IMR-90 (cell line): Measurements from ENCODE around the gene ZNF484. TPM values are rescaled to one million over a fixed set of nuclear protein-coding genes. Genes with fewer than 3 reads are reported as not detected.

ENCODE experiments used
- ATAC-seq: fragments of 200-7000 bp; cut with Tn5 transposase; 2 replicates; pipeline ENCODE4 v1.9.1; 2020; ENCODE audit warnings: low read depth, mild to moderate bottlenecking, moderate library complexity
- BruUV-seq: library from RNA; stranded (reverse); fragments of 400-500 nt; replicated peaks from 2 replicates; lab custom pipeline; 2021; lab: Mats Ljungman, UMichigan
- CTCF ChIA-PET: fragments of 300-600 bp; formaldehyde crosslinking; extraction: SDS; loops from one replicate; lab custom pipeline; 2021; ENCODE audit warnings: antibody characterized with exemption; lab: Yijun Ruan, JAX
- POLR2A ChIA-PET: fragments of 300-600 bp; sonication (Branson Sonifier 250); formaldehyde crosslinking; loops from one replicate; lab custom pipeline; 2022; ENCODE audit warnings: antibody characterized with exemption; ENCODE audit not compliant: unreplicated experiment; lab: Charles Lee
- DNase-seq: peaks from one replicate; pipeline ENCODE4 v3.0.0; 2013
- H2AFZ ChIP-seq: replicated peaks from 2 replicates; pipeline ENCODE3; 2013; ENCODE audit warnings: low read length, mild to moderate bottlenecking; ENCODE audit not compliant: poor library complexity
- H2AK5ac ChIP-seq: 2 replicates; pipeline ENCODE4 v1.6.1; 2013; ENCODE audit warnings: low read depth, low read length, inconsistent platforms
- H2AK9ac ChIP-seq: replicated peaks from 2 replicates; pipeline ENCODE3; 2013; ENCODE audit warnings: mild to moderate bottlenecking, low read depth, low read length, moderate library complexity; ENCODE audit not compliant: poor library complexity
- H2BK120ac ChIP-seq: 2 replicates; pipeline ENCODE4 v1.6.1; 2013; ENCODE audit warnings: low read depth, low read length, inconsistent platforms
- H2BK15ac ChIP-seq: 3 replicates; pipeline ENCODE4 v1.6.1; 2013; ENCODE audit warnings: low read depth, low read length, inconsistent platforms
- H2BK20ac ChIP-seq: 2 replicates; pipeline ENCODE4 v1.6.1; 2013; ENCODE audit warnings: low read depth, mild to moderate bottlenecking, inconsistent platforms, low read length, moderate library complexity
- H2BK5ac ChIP-seq: 2 replicates; pipeline ENCODE4 v1.6.1; 2013; ENCODE audit warnings: mild to moderate bottlenecking, low read depth, low read length, inconsistent platforms; ENCODE audit not compliant: poor library complexity, severe bottlenecking
- H3K14ac ChIP-seq: replicated peaks from 2 replicates; pipeline ENCODE4 v1.6.1; 2013; ENCODE audit warnings: low read depth, low read length, inconsistent platforms
- H3K18ac ChIP-seq: 2 replicates; pipeline ENCODE4 v1.6.1; 2013; ENCODE audit warnings: low read depth, low read length, control low read depth
- H3K23ac ChIP-seq: 2 replicates; pipeline ENCODE4 v1.6.1; 2013; ENCODE audit warnings: low read depth, low read length, inconsistent platforms
- H3K27ac ChIP-seq: 2 replicates; pipeline ENCODE4 v1.5.1; 2013; ENCODE audit warnings: mild to moderate bottlenecking, control low read depth, low read length; ENCODE audit not compliant: insufficient read depth
- H3K27me3 ChIP-seq: 2 replicates; pipeline ENCODE4 v1.6.1; 2013; ENCODE audit warnings: low read length; ENCODE audit not compliant: control insufficient read depth, insufficient read depth
- H3K36me3 ChIP-seq: 2 replicates; pipeline ENCODE4 v1.6.1; 2013; ENCODE audit warnings: low read length, mixed read lengths; ENCODE audit not compliant: control insufficient read depth, insufficient read depth
- H3K4ac ChIP-seq: 2 replicates; pipeline ENCODE4 v1.6.1; 2013; ENCODE audit warnings: low read depth, low read length, inconsistent platforms
- H3K4me1 ChIP-seq: 2 replicates; pipeline ENCODE4 v1.6.1; 2013; ENCODE audit warnings: low read length, mixed read lengths; ENCODE audit not compliant: control insufficient read depth, insufficient read depth
- H3K4me2 ChIP-seq: 2 replicates; pipeline ENCODE4 v1.6.1; 2013; ENCODE audit warnings: low read depth, mild to moderate bottlenecking, control low read depth, low read length, moderate library complexity
- H3K4me3 ChIP-seq: 2 replicates; pipeline ENCODE4 v1.5.1; 2013; ENCODE audit warnings: low read depth, mild to moderate bottlenecking, control low read depth, low read length, moderate library complexity; ENCODE audit not compliant: insufficient read depth
- H3K56ac ChIP-seq: 2 replicates; pipeline ENCODE4 v1.6.1; 2013; ENCODE audit warnings: low read length, inconsistent platforms; ENCODE audit not compliant: insufficient read depth; ENCODE audit errors: extremely low read depth
- H3K79me1 ChIP-seq, 2 experiments: 2 replicates each; pipeline ENCODE4 v1.6.1; 2013; ENCODE audit warnings: low read length in 2 of 2, inconsistent platforms in 1 of 2, low read depth in 1 of 2
- H3K9ac ChIP-seq: 2 replicates; pipeline ENCODE4 v1.6.1; 2013; ENCODE audit warnings: low read depth, low read length, control low read depth
- H3K9me1 ChIP-seq: 2 replicates; pipeline ENCODE4 v1.6.1; 2013; ENCODE audit warnings: low read length, inconsistent platforms; ENCODE audit not compliant: insufficient read depth
- H3K9me3 ChIP-seq: 2 replicates; pipeline ENCODE4 v1.6.1; 2013; ENCODE audit warnings: low read length; ENCODE audit not compliant: control insufficient read depth, insufficient read depth
- H4K20me1 ChIP-seq: 2 replicates; pipeline ENCODE4 v1.6.1; 2013; ENCODE audit warnings: low read length, inconsistent platforms; ENCODE audit not compliant: insufficient read depth
- H4K5ac ChIP-seq: 2 replicates; pipeline ENCODE4 v1.6.1; 2013; ENCODE audit warnings: mild to moderate bottlenecking, low read depth, low read length, control low read depth
- H4K8ac ChIP-seq, 2 experiments: 2 replicates each; pipeline ENCODE4 v1.6.1; 2013; ENCODE audit warnings: low read depth in 2 of 2, low read length in 2 of 2, control low read depth in 1 of 2, inconsistent platforms in 1 of 2
- H4K91ac ChIP-seq: 2 replicates; pipeline ENCODE4 v1.6.1; 2013; ENCODE audit warnings: low read depth, low read length, inconsistent platforms; ENCODE audit not compliant: insufficient read depth
- CEBPB ChIP-seq: IDR thresholded peaks from 2 replicates; pipeline ENCODE4 v1.6.1; 2012; ENCODE audit warnings: low read depth, low read length, improper control_type of control experiment
- FOS ChIP-seq: fragments of 150-350 bp; IDR thresholded peaks from 2 replicates; pipeline ENCODE4 v1.6.1; 2016; ENCODE audit warnings: low read depth, low read length
- MXI1 ChIP-seq: IDR thresholded peaks from 2 replicates; pipeline ENCODE4 v1.6.1; 2012; ENCODE audit warnings: low read depth, mild to moderate bottlenecking, low read length, moderate library complexity, borderline replicate concordance
- POLR2A ChIP-seq: IDR thresholded peaks from 2 replicates; pipeline ENCODE4 v1.6.1; 2012; ENCODE audit warnings: mild to moderate bottlenecking, low read depth, low read length
- RFX5 ChIP-seq: IDR thresholded peaks from 2 replicates; pipeline ENCODE4 v1.8.0; 2012; ENCODE audit warnings: low read depth, mild to moderate bottlenecking, low read length, moderate library complexity
- SMC3 ChIP-seq: fragments of 150-350 bp; IDR thresholded peaks from 2 replicates; pipeline ENCODE4 v1.6.1; 2016; ENCODE audit warnings: low read depth, mild to moderate bottlenecking, antibody characterized with exemption, low read length, moderate library complexity
- WGBS, 2 experiments: methylation state at CpG; one replicate each; pipeline versions ENCODE4 v1.1.5 to v1.1.7; 2013; ENCODE audit warnings: missing lambda C conversion rate in 2 of 2; ENCODE audit not compliant: insufficient read length in 1 of 2; ENCODE audit errors: extremely low coverage in 2 of 2; 5-methylcytosine and 5-hydroxymethylcytosine counted together
- dilution Hi-C: fragments of 300-500 bp; cut with HindIII; formaldehyde crosslinking; loops from one replicate; pipeline ENCODE4 v1.14.3; 2018; ENCODE audit warnings: low sequenced_read_pairs; ENCODE audit not compliant: unreplicated experiment
- in situ Hi-C: fragments of 300-500 bp; cut with MboI; formaldehyde crosslinking; loops from 3 replicates; pipeline ENCODE4 v1.14.3; 2019; ENCODE audit warnings: low sequenced_read_pairs, inconsistent platforms, mixed read lengths
- intact Hi-C: fragments of 100-400 bp; cut with micrococcal nuclease; formaldehyde crosslinking; loops from 2 replicates; pipeline ENCODE4 v1.10.0; 2022
- polyA plus RNA-seq, 3 experiments: library from polyadenylated mRNA; depleted of rRNA; stranded (reverse); fragments of >200 nt; gene quantifications; 2 replicates each; pipeline ENCODE4 v1.2.3, GENCODE V29; 2012; ENCODE audit warnings: low replicate concordance in 1 of 3
- total RNA-seq: library from RNA; depleted of rRNA; stranded (reverse); fragments of >200 nt; gene quantifications from 2 replicates; pipeline ENCODE4 v1.2.3, GENCODE V29; 2012

Gene ZNF484
- total and polyA plus RNA-seq, 2 of the 4 experiments (the other 2 are of a cell fraction), result 1.4 to 11.8 TPM

DNA sequence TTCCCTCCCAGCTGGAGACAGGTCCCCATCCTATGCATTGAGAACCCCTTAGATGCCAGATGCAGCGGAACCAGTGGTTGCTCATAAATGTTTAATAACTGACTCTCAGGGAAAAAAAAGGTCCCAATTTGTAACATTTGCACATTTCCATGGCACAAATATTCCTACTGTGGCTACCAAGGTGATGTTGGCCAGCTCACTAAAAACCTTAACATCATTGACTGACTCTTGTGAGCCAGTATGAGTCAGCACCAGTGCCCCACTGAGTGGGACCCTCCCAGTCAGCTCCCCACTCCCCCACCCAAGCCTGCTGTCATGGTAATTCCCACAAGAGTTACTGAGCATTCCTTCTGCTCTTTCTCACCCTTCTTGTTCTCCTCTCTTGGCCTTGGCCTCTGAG, 42.6 kb upstream of the ZNF484 start:
- BruUV-seq, result no TSS peak
- H3K36me3 ChIP-seq, result no peaks in the 10 kb centered on the region
- H3K56ac ChIP-seq, result no peak overlapping the region
- H4K5ac ChIP-seq, result no peak overlapping the region
- H3K9ac ChIP-seq, result no peak overlapping the region
- ATAC-seq (no peak), DNase-seq (no peak)
- no peak for TF ChIP-seq MXI1
- TF ChIP-seq CEBPB, result no peak
- TF ChIP-seq POLR2A, result no peak
- TF ChIP-seq SMC3, result no peak
- TF ChIP-seq FOS, result no peak
- TF ChIP-seq RFX5, result no peak
- H2BK120ac ChIP-seq, result no peak overlapping the region
- no peak overlapping the region for H2BK5ac ChIP-seq
- H4K20me1 ChIP-seq, result no peaks in the 10 kb centered on the region
- no peak overlapping the region for H3K18ac ChIP-seq
- H2AK9ac ChIP-seq, result no peak overlapping the region
- H2AK5ac ChIP-seq, result no peak overlapping the region
- H3K27ac ChIP-seq, result no peak overlapping the region
- no peaks in the 10 kb centered on the region for H3K9me3 ChIP-seq
- no peak overlapping the region for H2BK20ac ChIP-seq
- H3K9me1 ChIP-seq, result no peaks in the 10 kb centered on the region
- peaks cover 7% of the 10 kb centered on the region for H3K27me3 ChIP-seq
- dilution Hi-C loops, result no loop called here
- no peak overlapping the region for H3K23ac ChIP-seq
- no peak overlapping the region for H2BK15ac ChIP-seq
- H4K91ac ChIP-seq, result no peak overlapping the region
- H3K4me1 ChIP-seq, result no peaks in the 10 kb centered on the region
- ChIA-PET CTCF (no interaction called here), POLR2A (no interaction called here)
- no peak overlapping the region for H3K4me3 ChIP-seq
- H3K4ac ChIP-seq, result no peak overlapping the region
- in situ Hi-C loops, result no loop called here
- H3K14ac ChIP-seq, result no peak overlapping the region
- no CpG with 5 or more reads among the region's 1 CpG for WGBS, 2 experiments
- no peak overlapping the region for H2AFZ ChIP-seq
- no peak overlapping the region for H4K8ac ChIP-seq
- H3K4me2 ChIP-seq, result no peak overlapping the region
- no peaks in the 10 kb centered on the region for H3K79me1 ChIP-seq
- intact Hi-C loops, result no loop called here
